ENCODE measurements around the gene TAF3.
A peak's percentile ranks its signal among the peaks of the same experiment; 100 is the strongest.

Gene TAF3

DNA sequence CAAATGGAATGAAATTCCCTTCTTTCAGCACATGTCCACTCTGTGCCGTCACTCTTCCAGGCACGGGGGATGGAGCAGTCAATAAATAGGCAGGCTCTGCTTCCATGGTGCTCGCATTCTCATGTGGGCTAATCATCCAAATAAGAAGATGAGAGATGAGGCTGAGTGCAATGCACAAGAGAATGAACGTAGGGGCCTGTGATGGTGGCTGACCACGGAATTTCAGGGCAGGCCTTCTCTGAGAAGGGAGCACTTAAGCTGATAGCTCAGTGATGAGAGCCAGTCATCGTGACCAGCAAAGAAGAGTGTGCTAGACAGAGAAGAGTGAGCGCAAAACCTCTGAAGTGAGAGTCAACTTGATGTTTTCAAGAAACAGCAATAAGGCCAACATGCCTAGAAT is 47.9 kb downstream of the TAF3 start:
- no peak for DNase-seq (ENCODE audit: low read depth)
- in situ Hi-C loops (cut with HindIII; ENCODE audit: low sequenced_read_pairs) = no loop called here
- TF ChIP-seq, protein P1, sequence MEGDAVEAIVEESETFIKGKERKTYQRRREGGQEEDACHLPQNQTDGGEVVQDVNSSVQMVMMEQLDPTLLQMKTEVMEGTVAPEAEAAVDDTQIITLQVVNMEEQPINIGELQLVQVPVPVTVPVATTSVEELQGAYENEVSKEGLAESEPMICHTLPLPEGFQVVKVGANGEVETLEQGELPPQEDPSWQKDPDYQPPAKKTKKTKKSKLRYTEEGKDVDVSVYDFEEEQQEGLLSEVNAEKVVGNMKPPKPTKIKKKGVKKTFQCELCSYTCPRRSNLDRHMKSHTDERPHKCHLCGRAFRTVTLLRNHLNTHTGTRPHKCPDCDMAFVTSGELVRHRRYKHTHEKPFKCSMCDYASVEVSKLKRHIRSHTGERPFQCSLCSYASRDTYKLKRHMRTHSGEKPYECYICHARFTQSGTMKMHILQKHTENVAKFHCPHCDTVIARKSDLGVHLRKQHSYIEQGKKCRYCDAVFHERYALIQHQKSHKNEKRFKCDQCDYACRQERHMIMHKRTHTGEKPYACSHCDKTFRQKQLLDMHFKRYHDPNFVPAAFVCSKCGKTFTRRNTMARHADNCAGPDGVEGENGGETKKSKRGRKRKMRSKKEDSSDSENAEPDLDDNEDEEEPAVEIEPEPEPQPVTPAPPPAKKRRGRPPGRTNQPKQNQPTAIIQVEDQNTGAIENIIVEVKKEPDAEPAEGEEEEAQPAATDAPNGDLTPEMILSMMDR (IDR thresholded peaks at IDR 0.05; ENCODE audit: low read depth, low read length, missing control alignments) = no peak
- H3K4me3 ChIP-seq (ENCODE audit: low read depth, low read length) = no peak overlapping the region

DNA sequence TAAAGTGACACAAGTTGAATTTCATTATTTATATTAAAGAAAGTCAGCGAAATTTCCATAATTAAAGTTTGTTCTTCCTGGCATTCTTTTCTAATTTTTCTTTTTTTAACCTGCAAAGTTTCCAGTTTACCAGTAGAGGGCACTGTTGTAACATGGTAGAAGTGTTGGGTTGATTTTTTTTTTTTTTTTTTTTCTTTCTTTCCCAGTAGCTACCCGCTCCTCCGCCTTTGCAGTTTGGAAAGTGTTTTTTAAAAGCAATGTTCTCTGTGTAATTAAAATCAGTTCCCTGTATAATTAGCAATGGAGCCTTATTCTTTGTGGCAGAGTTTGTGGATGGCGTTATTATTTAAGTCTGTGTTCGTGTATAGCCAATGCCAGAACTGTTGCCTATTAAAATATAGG is 53.7 kb downstream of the TAF3 start:
- no peak for DNase-seq (ENCODE audit: low read depth)
- peak overlapping the region; percentile 36 for H3K4me3 ChIP-seq (ENCODE audit: low read depth, low read length)
- in situ Hi-C loops (cut with HindIII; ENCODE audit: low sequenced_read_pairs) = no loop called here
- TF ChIP-seq, protein P1 (IDR thresholded peaks at IDR 0.05; ENCODE audit: low read depth, low read length, missing control alignments) = peak; percentile 47

DNA sequence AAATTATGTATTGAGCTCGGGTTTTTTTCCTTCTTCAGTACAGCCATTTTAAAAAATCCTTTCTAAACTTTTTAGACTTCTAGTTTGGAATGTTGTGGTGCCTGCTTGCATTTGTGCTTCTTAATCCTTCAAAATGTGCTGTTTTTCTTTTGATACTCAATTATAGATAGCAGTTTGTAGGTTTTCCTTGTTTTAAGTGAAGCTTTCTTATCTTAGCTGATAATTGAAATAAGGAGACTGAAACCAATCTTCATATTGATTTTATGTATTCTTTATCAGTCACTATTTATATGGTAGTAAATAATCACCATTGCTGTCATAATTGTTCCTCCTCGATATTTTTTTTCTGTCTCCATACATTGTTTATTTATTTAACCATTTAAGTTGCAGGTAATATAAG is 56.6 kb downstream of the TAF3 start:
- TF ChIP-seq, protein P1 (IDR thresholded peaks at IDR 0.05; ENCODE audit: low read depth, low read length, missing control alignments) = no peak
- in situ Hi-C loops (cut with HindIII; ENCODE audit: low sequenced_read_pairs) = loop anchor here (25.0 kb wide), 1 partner anchor 1412 kb away; no protein-coding TSS in a partner anchor
- no peak overlapping the region for H3K4me3 ChIP-seq (ENCODE audit: low read depth, low read length)
- DNase-seq (ENCODE audit: low read depth) = no peak

DNA sequence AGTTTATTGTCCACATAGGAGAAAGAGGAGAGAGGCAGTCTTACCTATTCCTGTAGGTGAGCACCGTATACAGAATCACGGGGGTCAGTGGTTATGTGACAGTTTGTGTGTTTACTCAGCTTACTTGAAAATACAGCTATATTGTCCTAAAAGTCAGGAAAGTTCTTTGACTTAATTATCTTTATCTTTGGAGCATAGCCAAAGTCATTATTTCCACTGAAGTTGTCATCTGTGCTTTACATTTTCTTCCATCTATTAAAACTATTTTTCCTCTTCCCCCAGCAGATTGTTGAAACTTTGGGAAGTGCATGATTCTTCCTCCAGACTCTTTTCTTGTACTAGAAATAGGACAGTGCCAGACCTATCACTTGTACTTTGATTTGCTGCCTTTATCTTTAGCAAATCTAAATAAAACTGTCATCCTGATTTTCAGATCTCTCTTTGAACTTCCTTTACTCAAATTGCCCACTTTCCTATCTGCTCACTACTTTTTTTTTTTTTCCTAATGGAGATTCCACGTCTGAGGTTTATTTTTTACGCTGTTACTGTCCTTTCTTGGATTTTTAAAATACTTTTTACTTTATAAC is 58.3 kb downstream of the TAF3 start:
- TF ChIP-seq, protein P1 (IDR thresholded peaks at IDR 0.05; ENCODE audit: low read depth, low read length, missing control alignments) = no peak
- DNase-seq (ENCODE audit: low read depth) = no peak
- in situ Hi-C loops (cut with HindIII; ENCODE audit: low sequenced_read_pairs) = loop anchor here (25.0 kb wide), 1 partner anchor 1411 kb away; no protein-coding TSS in a partner anchor
- H3K4me3 ChIP-seq (ENCODE audit: low read depth, low read length) = no peak overlapping the region

DNA sequence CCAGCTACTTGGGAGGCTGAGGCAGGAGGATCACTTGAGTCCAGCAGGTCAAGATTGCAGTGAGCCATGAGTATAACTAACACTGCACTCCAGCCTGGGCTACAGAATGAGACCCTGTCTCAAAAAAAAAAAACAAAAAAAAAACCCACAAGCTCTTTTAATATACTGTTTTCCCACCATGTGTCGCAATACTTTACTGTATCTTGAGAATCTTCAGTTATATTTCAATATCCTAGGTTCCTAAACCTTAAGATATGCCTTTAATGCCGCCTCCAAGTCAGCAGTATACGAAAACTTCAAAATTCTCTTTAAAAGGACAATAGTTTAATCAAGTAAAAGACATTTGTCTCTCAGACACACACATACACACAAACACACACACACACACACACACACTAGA is 62.8 kb downstream of the TAF3 start:
- TF ChIP-seq, protein P1 (IDR thresholded peaks at IDR 0.05; ENCODE audit: low read depth, low read length, missing control alignments) = no peak
- no peak overlapping the region for H3K4me3 ChIP-seq (ENCODE audit: low read depth, low read length)
- in situ Hi-C loops (cut with HindIII; ENCODE audit: low sequenced_read_pairs) = loop anchor here (25.0 kb wide), 1 partner anchor 1406 kb away; no protein-coding TSS in a partner anchor
- no peak for DNase-seq (ENCODE audit: low read depth)

DNA sequence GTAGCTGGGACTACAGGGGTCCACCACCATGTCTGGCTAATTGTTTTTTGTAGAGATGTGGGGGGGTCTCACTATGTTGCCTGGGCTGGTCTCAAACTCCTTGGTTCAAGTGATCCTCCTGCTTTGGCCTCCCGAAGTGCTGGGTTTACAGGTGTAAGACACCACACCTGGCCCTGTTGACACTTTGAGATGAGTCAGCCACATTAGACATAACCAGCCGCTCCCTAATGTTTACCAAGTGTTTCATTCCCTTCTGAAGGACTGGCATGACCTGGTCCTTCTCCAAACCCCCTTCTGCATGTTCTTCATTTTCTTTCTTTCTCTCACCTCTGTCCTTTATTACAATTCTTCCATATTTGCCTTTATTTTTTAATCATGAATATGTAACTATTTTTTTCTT is 67.8 kb downstream of the TAF3 start:
- no peak overlapping the region for H3K4me3 ChIP-seq (ENCODE audit: low read depth, low read length)
- in situ Hi-C loops (cut with HindIII; ENCODE audit: low sequenced_read_pairs) = loop anchor here (25.0 kb wide), 1 partner anchor 1401 kb away; no protein-coding TSS in a partner anchor
- DNase-seq (ENCODE audit: low read depth) = no peak
- TF ChIP-seq, protein P1 (IDR thresholded peaks at IDR 0.05; ENCODE audit: low read depth, low read length, missing control alignments) = no peak
